HepG2 (cell line): Measurements from ENCODE around the gene PIP5KL1. TPM values are rescaled to one million over a fixed set of nuclear protein-coding genes. Genes with fewer than 3 reads are reported as not detected.

Experiments
- BORCS8-MEF2B ChIP-seq: sonication (generic); formaldehyde crosslinking; IDR thresholded peaks from 2 replicates; pipeline ENCODE4 v1.8.0; 2022; ENCODE audit warnings: mild to moderate bottlenecking, missing genetic modification reagents
- DMAP1 ChIP-seq: IDR thresholded peaks from 2 replicates; pipeline ENCODE4 v1.6.1; 2016
- NKX3-1 ChIP-seq: sonication (generic); formaldehyde crosslinking; IDR thresholded peaks from 2 replicates; pipeline ENCODE4 v1.5.0; 2020; ENCODE audit warnings: missing genetic modification reagents
- NR2F1 ChIP-seq, 2 experiments: fragments of 450-650 bp in 1 of 2; formaldehyde crosslinking in 1 of 2; IDR thresholded peaks; 2 replicates each; pipeline versions ENCODE4 v1.5.0 to v1.6.1; 2016 to 2020; ENCODE audit warnings: mild to moderate bottlenecking in 1 of 2, missing compliant biosample characterization in 1 of 2, missing genetic modification reagents in 1 of 2, moderate library complexity in 1 of 2
- PRDM10 ChIP-seq: sonication (generic); formaldehyde crosslinking; IDR thresholded peaks from 2 replicates; pipeline ENCODE4 v1.4.0; 2020; ENCODE audit warnings: low read depth, missing genetic modification reagents
- RAD21 ChIP-seq: fragments of 450-650 bp; formaldehyde crosslinking; IDR thresholded peaks from 2 replicates; pipeline ENCODE4 v1.5.0; 2020; ENCODE audit warnings: mild to moderate bottlenecking
- RARG ChIP-seq: sonication (generic); formaldehyde crosslinking; IDR thresholded peaks from 2 replicates; pipeline ENCODE4 v1.4.0; 2020; ENCODE audit warnings: low read depth, mild to moderate bottlenecking, missing genetic modification reagents
- REL ChIP-seq: sonication (generic); formaldehyde crosslinking; conservative IDR thresholded peaks from 2 replicates; pipeline ENCODE4 v1.8.0; 2022; ENCODE audit warnings: mild to moderate bottlenecking, missing genetic modification reagents, moderate library complexity
- TRIM22 ChIP-seq: fragments of 450-650 bp; IDR thresholded peaks from 2 replicates; pipeline ENCODE4 v1.6.1; 2017
- YEATS2 ChIP-seq: sonication (generic); formaldehyde crosslinking; IDR thresholded peaks from 2 replicates; pipeline ENCODE4 v1.4.0; 2020; ENCODE audit warnings: missing genetic modification reagents, borderline replicate concordance
- ZBTB20 ChIP-seq: sonication (generic); formaldehyde crosslinking; IDR thresholded peaks from 2 replicates; pipeline ENCODE4 v1.8.1; 2023; ENCODE audit warnings: missing genetic modification reagents, low read depth, mild to moderate bottlenecking, borderline replicate concordance
- ZBTB8A ChIP-seq: sonication (generic); formaldehyde crosslinking; IDR thresholded peaks from 2 replicates; pipeline ENCODE4 v1.4.0; 2020; ENCODE audit warnings: mild to moderate bottlenecking, low read depth, missing genetic modification reagents, borderline replicate concordance
- ZFP36 ChIP-seq: fragments of 150-350 bp; IDR thresholded peaks from 2 replicates; pipeline ENCODE4 v1.6.1; 2018; ENCODE audit warnings: borderline replicate concordance, low read length, low read depth; ENCODE audit not compliant: partially characterized antibody
- ZFP62 ChIP-seq: sonication (generic); formaldehyde crosslinking; IDR thresholded peaks from 2 replicates; pipeline ENCODE4 v1.4.0; 2020; ENCODE audit warnings: missing genetic modification reagents
- ZKSCAN5 ChIP-seq: sonication (generic); formaldehyde crosslinking; IDR thresholded peaks from 2 replicates; pipeline ENCODE4 v1.5.1; 2020; ENCODE audit warnings: mild to moderate bottlenecking, missing genetic modification reagents
- ZNF562 ChIP-seq: sonication (generic); formaldehyde crosslinking; IDR thresholded peaks from 2 replicates; pipeline ENCODE4 v1.8.0; 2022; ENCODE audit warnings: missing genetic modification reagents, borderline replicate concordance
- ZNF597 ChIP-seq: sonication (generic); formaldehyde crosslinking; IDR thresholded peaks from 2 replicates; pipeline ENCODE4 v1.5.0; 2020; ENCODE audit warnings: missing genetic modification reagents
- ZNF639 ChIP-seq: conservative IDR thresholded peaks from 2 replicates; pipeline ENCODE4 v1.6.1; 2018; ENCODE audit warnings: missing genetic modification reagents
- ZXDC ChIP-seq: sonication (generic); formaldehyde crosslinking; IDR thresholded peaks from 2 replicates; pipeline ENCODE4 v1.5.0; 2020; ENCODE audit warnings: mild to moderate bottlenecking, missing genetic modification reagents
- polyA plus RNA-seq, 8 experiments: library from polyadenylated mRNA; depleted of rRNA in 3 of 8; stranded (reverse) in 7 of 8; unstranded in 1 of 8; fragments of >200 nt; fragmentation: Illumina TruSeq in 4 of 8; extraction: Trizol in 4 of 8; gene quantifications; 2 replicates each; pipeline versions ENCODE4 v1.2.1 to v1.2.3, GENCODE V29; 2011 to 2016; ENCODE audit warnings: low read depth in 4 of 8, missing spikeins in 1 of 8, mixed read lengths in 1 of 8; ENCODE audit not compliant: insufficient read depth in 1 of 8
- total RNA-seq, 5 experiments: library from RNA; depleted of rRNA; stranded (reverse); fragments of >200 nt; fragmentation: Illumina TruSeq; extraction: Trizol; gene quantifications; 2 replicates each; pipeline ENCODE4 v1.2.3, GENCODE V29; 2016; ENCODE audit warnings: low read depth in 1 of 5

Gene PIP5KL1
- total and polyA plus RNA-seq, 2 of the 13 experiments (the other 11 are each of a cell fraction or from before 2014, with no cell fraction given) = 0.20 to 0.49 TPM

- TF ChIP-seq ZFP36 = no peak
- TF ChIP-seq YEATS2 = peak; percentile 40; the same call in 1 of the 2 replicates
- no peak; the same call in 1 of the 2 replicates for TF ChIP-seq ZNF639 (CRISPR knock-in tag)
- no peak for TF ChIP-seq ZNF597 (CRISPR knock-in tag)
- TF ChIP-seq ZFP62 (CRISPR knock-in tag) = no peak
- TF ChIP-seq ZNF562 (CRISPR knock-in tag) = no peak
- no peak for TF ChIP-seq NKX3-1
- TF ChIP-seq ZBTB8A (CRISPR knock-in tag) = no peak
- peak; percentile 81 for TF ChIP-seq RAD21 (CRISPR knock-in tag)
- TF ChIP-seq BORCS8-MEF2B (CRISPR knock-in tag) = no peak; the same call in 1 of the 2 replicates
- no peak for TF ChIP-seq ZKSCAN5 (CRISPR knock-in tag)
- no peak for TF ChIP-seq RARG (CRISPR knock-in tag)
- TF ChIP-seq REL (CRISPR knock-in tag) = no peak
- TF ChIP-seq TRIM22 = no peak
- TF ChIP-seq DMAP1 (CRISPR knock-in tag) = 0 out of 2 replicates have a peak, but pooled peaks have one; percentile 51
- TF ChIP-seq PRDM10 (CRISPR knock-in tag) = peak; percentile 81
- TF ChIP-seq ZBTB20 (CRISPR knock-in tag) = no peak
- TF ChIP-seq ZXDC (CRISPR knock-in tag) = no peak
- TF ChIP-seq NR2F1 (CRISPR knock-in tag; IDR thresholded peaks at IDR 0.05) = peak; percentile 34 to 55
Observed at GRCh38 chr9:127955294-127956015, 24.9 kb upstream of the PIP5KL1 start (continued).
